GM19372 (cell line): Measurements from ENCODE around the gene SFTA2.
"Not testable (repeated sequence)": the region's sequence is repeated elsewhere in the genome, so short reads cannot be mapped to it uniquely, and the experiment has no call there.

Experiments used
- ATAC-seq: cut with Tn5 transposase; IDR thresholded peaks from one replicate; pipeline ENCODE4 v1.9.1; 2021; ENCODE audit warnings: mild to moderate bottlenecking, low read depth, moderate library complexity; ENCODE audit not compliant: unreplicated experiment

Gene SFTA2

DNA sequence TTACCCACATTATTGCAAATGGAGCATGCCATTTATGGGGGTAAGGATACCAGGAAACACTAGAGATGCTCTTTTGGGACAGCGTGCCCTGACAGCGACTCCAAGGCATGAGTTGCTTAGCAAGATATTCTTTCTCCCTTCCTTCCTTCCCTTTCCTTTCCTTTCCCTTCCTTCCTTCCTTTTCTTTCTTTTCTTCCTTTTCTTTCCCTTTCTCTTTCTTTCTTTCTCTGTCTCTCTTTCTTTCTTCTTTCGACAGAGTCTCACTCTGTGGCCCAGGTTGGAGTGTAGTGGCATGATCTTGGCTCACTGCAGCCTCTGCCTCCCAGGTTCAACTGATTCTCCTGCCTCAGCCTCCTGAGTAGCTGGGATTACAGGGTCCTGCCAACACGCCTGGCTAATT is 12.1 kb upstream of the SFTA2 start:
- no peak for ATAC-seq

GRCh38 chr6:30942338-30943060 is 10.5 kb upstream of the SFTA2 start:
- ATAC-seq = no peak

- no peak for ATAC-seq
These were observed 8.5 kb upstream of the SFTA2 start, which contains the start of gene MUCL3 for GRCh38 chr6:30940361-30940986. Gene MUCL3, plus strand, starts transcription at chr6:30940973. Its CDS starts 27 bp downstream, at chr6:30941000.

DNA sequence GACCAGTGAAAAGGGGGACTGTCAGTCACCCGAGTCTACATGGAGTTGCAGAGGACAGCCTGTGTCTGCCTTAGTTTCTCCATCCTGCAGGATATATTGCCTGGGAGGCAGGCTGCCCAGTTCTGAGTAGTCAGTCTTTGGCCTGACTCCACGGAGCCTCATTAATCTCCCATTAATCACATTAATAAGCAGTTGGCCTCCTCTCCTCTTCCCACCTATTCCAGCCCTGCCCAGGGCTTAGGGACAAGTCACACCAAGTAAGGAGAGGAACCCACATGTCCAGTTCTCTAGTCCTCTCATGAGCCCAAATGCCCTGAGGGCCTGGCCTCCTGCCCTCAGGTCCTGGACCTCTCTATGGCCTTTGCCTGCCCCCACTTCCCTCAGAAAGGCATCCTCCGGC is 7.5 kb upstream of the SFTA2 start:
- ATAC-seq = no peak

GRCh38 chr6:30938730-30939129 is 6.8 kb upstream of the SFTA2 start:
- no peak for ATAC-seq

DNA sequence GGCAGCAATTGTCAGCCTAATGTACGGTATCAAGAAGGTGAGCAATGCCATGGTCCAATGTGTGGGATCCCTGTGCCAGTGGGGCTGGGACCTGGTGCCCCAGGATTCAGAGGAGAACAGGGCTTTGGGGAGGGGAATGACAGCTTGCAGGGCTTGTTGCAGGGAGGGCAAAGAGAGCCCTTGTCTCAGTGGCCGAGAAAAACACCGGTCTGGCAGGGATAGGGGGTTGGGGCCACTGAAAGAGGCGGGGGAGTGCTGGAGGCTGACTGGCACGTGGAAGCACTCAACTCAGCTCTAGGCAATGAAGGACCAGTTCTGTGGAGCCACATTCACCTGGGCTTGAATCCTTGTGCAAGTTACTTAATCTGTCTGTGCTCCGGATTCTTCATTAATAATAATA is 5.3 kb upstream of the SFTA2 start:
- ATAC-seq = no peak

DNA sequence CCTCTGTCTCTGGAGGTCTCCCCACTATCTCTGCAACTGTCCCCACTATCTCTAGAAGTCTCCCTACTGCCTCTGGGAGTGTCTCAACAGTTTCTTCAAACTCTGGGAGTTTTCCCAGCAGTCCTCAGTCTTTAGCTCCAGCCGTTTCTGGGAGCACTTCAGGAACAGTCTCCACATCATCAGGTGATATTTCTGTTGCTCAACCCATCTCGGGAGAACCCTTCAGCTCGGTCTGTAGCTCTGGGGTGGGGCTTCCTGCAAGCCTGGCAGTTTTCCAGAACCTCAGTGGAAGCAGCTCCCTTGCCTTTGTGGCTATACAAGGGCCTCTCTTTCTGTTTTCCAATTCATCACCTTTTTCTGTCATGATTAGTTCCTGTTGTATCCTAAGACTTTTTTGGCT is 3.0 kb upstream of the SFTA2 start:
- ATAC-seq = no peak

DNA sequence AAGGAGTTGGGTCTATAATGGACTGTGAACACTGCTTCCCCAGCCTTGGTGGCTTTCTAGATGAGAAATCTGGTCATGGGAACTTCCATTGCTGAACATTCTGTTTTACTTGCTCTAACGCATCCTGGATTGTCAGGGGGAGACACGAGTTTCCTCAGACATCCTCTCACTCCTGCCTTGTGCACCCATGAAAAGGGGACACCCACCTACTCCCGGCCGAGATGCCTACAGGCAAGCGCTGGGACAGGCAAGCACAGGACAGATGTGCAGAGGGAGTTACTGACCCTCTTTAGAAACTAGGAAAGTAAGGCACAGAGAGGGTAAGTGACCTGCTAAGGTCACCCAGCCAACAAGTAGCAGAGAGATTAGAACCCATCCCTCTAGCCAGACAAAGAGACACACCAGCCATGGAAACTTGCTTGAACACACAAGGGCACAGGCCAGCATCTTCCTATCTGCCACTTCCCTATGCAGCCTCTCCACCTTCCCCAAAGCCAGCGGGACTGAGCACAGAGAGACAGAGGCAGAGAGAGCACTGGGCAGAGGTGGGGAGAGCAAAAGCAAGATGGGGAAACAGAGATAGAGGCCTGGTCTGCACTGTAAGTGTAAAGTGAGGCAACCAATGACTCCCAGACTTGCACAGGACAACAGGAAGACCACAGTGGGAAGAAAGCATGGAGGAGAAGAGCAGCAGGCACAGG is 845 bp upstream of the SFTA2 start:
- ATAC-seq = no peak

DNA sequence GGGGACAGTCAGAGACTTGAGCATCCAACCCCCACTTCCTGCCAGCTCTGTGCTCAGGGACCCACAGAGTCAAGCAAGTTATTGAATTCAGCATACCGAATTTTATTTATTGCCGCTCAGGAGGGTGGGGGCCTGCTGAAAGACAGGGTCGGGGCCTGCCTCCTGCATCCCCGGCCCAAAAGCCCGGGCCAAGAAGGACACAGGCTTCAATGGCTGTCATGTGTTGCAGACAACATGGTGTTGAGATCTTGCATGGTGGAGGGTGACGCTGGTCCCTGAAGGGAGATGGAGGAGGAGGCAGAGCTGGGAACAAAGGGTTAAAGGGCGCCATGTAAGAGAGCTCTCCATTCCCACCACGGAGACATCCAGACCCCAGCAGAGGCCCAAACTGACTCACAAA is 698 bp downstream of the SFTA2 start:
- ATAC-seq = no peak

DNA sequence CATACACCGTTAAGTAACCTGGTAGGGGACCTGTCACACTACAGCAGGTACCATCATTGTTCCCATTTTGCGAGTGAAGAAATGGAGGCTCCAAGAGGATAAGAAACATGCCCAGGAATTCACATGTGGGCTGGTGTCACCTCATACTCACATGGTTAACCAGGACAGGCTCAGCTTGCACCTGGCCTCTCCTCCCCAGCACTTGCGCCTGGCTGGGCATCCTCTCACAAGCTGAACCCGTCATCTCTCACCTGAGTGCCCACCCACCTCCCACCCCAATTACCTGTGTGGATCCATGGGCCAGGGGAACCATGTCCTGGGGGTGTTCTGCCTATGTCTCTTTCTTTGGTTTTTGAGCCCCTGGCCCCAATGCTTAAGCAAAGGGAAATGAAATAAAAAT is 1.5 kb downstream of the SFTA2 start:
- no peak for ATAC-seq

GRCh38 chr6:30928677-30929076 is 3.3 kb downstream of the SFTA2 start:
- ATAC-seq = no peak

GRCh38 chr6:30927080-30927479 is 4.9 kb downstream of the SFTA2 start:
- ATAC-seq = not testable (repeated sequence)

DNA sequence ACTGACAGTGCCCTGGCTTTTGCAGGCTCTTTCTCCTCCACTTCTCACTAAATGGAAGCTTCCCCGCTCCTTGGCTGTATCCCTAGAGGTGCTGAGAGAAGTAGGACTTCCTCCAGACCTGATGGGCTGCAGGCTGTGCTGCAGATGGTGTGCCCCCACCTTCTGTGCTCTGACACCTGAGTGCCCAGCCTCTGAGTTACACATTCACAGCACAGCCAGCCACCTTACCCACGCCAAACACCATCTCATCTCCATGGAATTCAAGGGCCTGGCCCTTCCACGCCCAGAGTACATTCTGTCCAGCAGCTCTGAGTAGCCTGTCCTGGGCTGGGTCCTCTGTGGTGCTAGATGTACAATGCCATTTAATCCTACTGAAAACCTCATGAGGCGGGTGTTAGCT is 5.3 kb downstream of the SFTA2 start:
- no peak for ATAC-seq

GRCh38 chr6:30924040-30924627 is 7.8 kb downstream of the SFTA2 start:
- not testable (repeated sequence) for ATAC-seq

GRCh38 chr6:30922447-30922852 is 9.5 kb downstream of the SFTA2 start:
- no peak for ATAC-seq

GRCh38 chr6:30918670-30919069 is 13.3 kb downstream of the SFTA2 start:
- ATAC-seq = no peak

- no peak for ATAC-seq
These were observed 14.5 kb downstream of the SFTA2 start for GRCh38 chr6:30917487-30917886.

- no peak for ATAC-seq
These were observed 14.9 kb downstream of the SFTA2 start for GRCh38 chr6:30917041-30917440.

GRCh38 chr6:30915591-30915946 is 16.4 kb downstream of the SFTA2 start:
- no peak for ATAC-seq

- no peak for ATAC-seq
These were observed 16.9 kb downstream of the SFTA2 start for GRCh38 chr6:30914854-30915590.
